ENCODE results near the gene STAG1.

DNA sequence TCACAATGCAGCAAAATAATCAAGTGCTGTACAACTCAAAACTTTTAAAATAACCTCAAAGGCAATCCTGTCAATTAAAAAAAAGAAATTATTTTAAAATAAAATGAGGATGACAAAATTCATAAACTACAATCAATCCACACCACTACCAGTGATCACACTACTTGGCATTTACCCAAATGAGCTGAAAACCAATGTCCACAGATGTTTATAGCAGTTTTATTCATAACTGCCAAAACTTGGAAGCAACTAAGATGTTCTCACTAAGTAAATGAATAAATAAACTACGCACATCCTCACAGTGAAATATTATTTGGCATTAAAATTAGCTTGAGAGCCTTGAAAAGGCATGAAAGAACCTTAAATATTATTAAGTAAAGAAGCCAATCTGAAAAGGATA lies 121.3 kb downstream of the STAG1 start:
- no peak for TF ChIP-seq POLR2A (IDR thresholded peaks at IDR 0.05)
- TF ChIP-seq POLR2AphosphoS5 (IDR thresholded peaks at IDR 0.05; ENCODE audit: insufficient read depth in 1 of 2, low read depth in 1 of 2): no peak
- TF ChIP-seq, protein P1, sequence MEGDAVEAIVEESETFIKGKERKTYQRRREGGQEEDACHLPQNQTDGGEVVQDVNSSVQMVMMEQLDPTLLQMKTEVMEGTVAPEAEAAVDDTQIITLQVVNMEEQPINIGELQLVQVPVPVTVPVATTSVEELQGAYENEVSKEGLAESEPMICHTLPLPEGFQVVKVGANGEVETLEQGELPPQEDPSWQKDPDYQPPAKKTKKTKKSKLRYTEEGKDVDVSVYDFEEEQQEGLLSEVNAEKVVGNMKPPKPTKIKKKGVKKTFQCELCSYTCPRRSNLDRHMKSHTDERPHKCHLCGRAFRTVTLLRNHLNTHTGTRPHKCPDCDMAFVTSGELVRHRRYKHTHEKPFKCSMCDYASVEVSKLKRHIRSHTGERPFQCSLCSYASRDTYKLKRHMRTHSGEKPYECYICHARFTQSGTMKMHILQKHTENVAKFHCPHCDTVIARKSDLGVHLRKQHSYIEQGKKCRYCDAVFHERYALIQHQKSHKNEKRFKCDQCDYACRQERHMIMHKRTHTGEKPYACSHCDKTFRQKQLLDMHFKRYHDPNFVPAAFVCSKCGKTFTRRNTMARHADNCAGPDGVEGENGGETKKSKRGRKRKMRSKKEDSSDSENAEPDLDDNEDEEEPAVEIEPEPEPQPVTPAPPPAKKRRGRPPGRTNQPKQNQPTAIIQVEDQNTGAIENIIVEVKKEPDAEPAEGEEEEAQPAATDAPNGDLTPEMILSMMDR (IDR thresholded peaks at IDR 0.05): no peak

All from vagina (tissue), 2 donors.